Activated naive CD8-positive, alpha-beta T cell treated with anti-CD3 and anti-CD28 coated beads, Interleukin-2, amount 50 U/mL, for 16 hours (primary cell): ENCODE data around the gene HSPB8.

ENCODE experiments used
- DNase-seq: peaks from one replicate; pipeline ENCODE4 v3.0.0-alpha.2; 2020; ENCODE audit warnings: low read depth, low spot score

HSPB8 gene, protein sequence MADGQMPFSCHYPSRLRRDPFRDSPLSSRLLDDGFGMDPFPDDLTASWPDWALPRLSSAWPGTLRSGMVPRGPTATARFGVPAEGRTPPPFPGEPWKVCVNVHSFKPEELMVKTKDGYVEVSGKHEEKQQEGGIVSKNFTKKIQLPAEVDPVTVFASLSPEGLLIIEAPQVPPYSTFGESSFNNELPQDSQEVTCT

DNA sequence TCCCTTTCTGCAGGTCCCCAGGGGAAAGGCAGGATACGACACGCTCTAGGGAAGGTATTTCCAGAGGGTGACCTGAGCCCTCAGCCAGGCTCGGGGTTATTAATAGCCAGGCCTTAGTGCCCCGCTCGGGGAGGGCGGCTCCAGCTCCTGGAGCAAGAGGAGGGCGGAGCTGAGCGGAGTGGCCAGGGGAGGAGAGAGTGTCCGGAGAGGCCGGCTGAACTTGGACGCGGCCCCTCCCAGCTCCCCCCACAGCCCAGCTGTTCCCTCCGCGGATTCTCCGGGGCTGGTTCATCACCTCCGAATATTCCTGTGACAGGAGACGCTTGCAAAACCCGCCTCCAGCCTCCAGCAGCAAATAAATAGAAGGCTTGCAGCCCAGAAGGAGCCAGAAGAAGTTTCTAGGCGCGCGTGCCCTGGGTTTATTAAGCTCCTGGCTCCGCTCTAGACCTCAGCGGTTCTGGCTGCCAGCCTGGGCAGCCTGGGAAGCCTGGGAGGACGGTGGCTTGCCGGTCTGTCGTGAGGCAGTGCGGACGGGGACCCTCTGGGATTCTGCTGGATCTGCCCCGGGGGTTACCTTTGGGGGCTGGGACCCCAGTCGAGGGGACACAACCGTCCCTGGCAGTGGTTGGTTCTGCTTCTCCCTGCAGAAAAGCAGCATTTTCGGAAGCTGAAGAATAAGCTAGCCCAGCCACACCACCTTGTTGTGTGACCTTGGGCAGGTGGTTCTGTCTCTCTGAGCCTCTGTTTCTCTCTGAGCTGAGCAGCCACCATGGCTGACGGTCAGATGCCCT is at the start of gene HSPB8:
Gene HSPB8 (plus strand): TSS at position 388 of the 791 bp plus-strand sequence. CDS start 382 bp downstream, at position 770.
- no peak for DNase-seq

DNA sequence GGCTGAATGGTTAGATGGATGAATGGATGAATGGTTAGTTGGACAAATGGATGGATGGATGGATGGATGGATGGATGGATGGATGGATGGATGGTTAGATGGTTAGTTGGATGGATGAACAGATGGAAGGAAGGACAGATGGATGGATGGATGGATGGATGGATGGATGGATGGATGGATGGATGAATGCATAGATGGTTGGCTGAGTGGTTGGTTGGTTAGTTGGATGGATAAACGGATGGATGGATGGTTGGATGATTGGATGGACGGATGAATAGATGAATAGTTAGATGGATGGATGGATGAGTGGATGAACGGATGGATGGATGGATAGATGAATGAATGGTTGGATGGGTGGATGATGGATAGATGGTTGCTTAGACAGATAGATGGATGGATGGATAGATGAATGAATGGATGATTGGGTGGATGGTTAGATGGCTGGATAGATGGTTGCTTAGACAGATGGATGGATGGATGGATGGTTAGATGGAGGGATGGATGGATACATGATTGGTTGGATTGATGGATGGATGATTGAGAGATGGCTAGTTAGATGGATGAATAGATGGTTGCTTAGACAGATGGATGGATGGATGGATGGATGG is 48.8 kb upstream of the HSPB8 start:
- no peak for DNase-seq

DNA sequence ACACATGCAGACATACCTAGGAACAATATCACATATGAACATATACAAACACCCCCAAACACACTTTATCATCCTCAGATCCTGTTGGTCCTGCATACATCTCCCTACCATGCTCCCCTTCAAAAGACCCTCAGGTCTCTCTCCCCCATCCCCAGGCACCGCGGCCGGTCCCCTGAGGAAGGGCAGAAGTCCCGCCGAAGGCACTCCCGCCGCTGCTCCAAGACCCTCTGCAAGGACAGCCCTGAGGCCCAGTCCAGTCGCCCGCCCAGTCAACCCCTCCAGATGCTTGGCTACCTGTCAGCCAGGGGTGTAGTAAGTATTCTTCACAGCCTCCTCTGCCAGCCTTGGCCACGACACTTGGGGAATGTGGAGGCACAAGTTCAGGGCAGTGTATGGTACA is 48.2 kb upstream of the HSPB8 start:
- DNase-seq: no peak

DNA sequence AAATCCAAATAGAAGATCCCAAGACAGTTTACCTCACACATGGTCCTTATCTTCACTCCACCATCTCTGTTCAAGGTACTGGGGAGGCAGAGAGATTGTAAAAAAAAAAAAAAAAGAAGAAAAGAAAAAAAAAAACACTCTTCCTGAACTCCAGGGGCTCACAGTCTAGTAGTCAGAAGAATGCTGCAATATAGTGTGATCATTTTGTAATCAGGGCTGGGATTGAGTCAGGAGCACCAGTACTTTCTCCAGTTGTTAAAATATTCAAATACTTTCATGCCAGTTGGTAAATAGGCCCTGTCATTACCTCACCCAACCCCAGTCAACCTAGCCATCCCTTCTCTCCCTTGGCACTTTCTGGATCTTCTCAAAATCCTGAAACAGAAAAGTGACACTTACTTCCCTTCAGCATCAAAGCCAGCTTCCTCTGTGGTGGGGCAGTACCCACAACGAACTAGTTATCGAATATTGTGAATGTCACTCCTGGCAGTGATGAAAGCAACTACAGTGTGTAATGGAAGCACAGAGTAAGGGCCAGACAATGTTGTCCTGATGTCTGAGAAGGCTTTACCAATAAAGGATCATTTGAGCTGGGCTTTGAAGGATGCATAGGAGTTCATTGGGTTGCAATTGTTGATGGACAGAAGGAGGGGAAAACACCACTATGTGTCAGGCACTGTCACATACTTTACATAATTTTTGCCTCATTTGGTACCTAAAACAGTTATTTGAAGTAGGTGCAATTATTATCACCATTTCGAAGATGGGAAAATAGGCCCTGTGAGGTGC is 44.3 kb upstream of the HSPB8 start:
- no peak for DNase-seq

DNA sequence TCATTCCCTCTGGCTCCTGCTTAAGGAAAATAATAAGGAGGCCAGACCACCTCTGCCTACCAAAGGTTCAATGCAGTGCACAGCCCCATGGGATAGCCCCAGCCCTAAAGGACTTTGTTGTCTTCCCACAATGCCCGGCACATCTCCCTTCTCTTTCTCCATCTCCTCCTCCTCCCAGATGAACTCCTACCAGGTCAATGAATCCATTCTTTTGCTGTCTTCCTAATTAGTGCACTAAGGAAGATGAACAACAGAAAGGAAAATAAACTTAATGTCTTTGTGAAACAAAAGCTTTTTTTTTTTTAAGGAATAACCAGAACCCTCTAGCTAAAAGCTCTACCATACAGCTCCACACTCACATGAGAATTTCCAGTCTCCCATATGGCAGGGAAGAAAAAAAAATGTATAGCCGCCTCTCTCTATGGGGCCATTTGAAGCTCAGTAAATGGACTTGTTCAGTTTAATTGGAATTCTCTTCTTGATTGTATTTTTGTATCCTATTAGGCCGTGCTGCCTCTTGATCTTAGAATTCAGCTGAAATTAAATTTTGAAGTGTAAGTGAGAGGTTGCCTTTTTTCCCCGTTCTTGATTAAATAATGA is 41.8 kb upstream of the HSPB8 start:
- DNase-seq: no peak

DNA sequence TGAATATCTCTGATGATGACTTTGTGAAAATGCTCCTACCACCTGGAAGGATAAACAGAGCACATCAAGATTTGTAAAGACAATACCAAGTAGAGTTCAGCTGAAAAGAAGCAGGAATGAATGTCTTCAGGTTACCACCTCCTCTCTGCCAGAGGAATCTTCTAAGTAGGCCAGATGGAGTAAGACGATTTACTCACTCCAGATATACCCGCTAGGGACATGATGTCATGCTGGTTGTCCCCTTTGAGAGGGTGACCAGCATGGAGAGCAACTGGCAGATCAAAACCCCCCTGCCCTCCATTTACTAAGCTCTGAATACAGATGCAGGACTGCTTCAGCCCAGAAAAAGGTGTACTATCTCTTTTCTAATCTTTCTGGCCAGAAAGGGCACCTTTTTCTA is 39.3 kb upstream of the HSPB8 start:
- no peak for DNase-seq

DNA sequence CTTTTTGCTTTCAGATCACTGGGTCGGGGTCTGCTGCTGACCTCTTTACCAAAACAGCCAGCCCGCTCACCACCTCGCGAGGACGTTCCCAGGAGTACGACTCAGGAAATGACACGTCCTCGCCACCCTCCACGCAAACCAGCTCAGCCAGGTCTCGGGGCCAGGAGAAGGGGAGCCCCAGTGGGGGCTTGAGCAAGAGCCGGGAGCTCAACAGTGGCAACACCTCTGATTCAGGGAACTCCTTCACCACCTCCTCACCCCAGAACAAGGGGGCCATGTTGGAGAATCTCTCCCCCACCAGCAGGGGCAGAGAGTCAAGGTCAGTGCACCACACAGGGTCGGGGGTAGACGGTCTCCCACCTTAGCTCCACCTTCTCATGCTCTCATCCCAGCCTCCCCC is 33.4 kb upstream of the HSPB8 start:
- no peak for DNase-seq

DNA sequence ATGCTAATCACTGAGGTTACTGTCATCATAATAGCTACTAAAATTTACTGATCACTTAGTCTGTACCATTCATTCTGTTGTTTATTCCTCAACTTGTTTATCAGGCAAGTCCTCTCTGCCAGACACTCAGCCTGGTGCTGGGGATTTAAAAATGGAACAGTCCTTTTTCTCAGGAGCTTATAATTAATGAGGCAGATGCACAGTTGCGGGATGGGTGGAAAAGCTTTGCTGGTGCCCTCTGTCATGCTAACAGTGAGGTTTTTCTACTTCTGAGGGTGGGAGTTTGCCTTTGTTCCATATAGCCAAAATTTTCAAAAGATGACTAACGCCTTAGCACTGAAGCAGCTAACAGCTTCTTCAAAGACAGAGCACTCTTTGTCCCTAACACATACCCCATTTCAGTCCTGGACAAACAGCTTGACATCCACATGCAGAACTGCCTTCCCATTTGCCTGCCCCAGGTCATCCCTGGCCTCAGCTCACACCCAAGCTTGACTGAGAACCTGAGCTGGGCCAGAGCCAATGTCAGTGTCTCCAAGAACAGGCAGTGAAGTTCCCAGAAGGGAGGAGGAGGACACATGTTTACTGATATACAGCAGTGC is 30.8 kb upstream of the HSPB8 start:
- no peak for DNase-seq

DNA sequence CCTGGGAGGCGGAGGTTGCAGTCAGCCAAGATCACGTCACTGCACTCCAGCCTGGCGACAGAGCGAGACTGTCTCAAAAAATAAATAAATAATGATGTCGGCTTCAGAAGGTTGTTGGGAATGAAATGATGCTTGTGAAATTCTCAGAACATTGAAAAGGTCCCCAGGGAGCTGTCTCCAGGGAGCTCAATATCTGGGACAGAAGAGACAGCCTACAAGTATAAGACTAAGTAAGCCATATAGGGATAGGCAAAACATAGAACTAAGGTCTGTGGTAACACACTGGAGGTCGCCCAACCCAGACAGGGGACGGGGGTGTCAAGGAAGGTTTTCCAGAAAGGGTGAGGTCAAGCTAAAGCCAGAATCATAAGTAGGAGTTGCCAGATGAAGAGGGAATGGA is 29.5 kb upstream of the HSPB8 start:
- no peak for DNase-seq

DNA sequence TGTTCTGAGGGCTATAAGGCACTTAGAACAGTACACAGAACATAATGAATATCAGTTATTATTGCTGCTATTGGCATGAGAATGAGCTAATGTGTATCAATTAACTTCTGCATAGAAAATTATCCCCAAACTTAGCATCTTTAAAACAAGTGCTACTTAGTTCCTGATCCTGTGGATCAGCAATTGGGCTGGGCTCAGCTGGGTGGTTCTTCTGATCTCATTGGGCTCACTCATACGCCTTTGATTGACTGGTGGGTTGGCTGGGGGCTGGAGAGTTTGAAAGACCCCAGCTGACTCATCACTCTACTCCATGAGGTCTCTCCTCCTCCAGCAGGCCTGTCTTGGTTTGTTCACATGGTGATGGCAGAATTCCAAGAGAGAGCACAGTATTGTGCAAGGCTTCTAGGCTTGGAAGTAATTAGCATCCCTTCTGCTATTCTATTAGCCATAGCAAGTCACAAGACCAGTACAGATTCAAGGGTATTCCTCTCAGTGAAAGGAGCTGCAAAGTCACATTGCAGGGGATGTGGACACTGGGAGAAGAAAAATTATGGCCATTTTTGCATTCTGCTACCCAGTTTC is 27.2 kb upstream of the HSPB8 start:
- DNase-seq: no peak

DNA sequence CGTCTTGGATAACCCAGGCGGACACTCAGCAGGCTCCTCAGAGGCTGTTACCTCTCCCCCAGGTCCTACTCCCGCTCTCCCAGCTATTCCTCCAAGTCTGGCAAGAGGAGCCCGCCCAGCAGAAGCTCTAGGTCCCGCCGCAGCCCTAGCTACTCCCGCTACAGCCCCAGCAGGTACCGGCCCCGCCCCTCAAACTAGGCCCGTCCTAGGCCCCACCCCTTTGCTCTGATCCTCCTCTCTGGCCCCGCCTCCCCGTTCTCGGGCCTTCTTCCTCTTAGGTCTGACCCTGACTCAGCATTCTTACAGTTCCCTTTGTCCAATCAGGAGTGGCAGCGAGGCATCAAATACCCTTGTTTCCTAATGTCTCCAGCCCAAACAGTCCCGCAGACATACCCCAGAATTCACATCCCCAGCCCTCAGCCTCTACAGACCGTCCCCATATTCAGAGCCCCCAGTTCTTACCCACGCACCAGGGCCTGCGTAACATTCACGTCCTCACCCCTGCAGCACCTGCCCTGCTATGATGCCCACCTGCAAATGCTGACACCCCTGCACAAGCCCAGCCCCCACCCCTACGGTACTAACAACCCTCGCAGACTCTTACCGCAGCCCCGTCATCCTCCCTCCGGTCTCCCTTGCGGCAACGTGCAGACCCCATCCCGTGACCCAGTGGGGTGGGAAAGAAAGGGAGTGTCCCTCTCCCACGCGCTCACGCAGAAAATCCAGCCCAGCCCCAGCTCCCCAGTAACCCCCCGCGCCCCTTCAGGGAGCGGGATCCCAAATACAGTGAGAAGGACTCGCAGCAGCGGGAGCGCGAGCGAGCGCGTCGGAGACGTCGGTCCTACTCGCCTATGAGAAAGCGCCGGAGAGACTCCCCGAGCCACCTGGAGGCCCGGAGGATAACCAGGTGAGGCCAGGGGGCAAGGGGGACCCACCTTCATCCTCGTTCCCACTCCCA is 25.0 kb upstream of the HSPB8 start:
- no peak for DNase-seq

DNA sequence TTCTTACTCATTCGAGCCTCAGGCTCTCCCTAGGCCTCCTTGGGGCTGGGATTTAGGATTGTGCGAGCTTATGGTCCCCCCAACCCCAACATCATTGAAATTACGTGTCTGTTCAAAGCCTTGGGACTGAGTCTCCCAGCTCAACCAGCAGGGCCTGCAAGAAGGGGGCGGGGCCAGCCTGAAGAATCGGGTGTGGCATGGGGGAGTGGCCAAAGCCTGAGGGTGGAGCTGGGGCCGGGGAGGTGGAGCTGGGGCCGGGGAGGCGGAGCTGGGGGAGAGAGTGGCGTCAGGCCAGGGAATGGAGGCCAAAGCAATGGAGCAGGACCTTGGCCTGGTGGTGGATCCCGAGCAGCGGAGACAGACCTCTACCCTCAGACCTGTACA is 24.3 kb upstream of the HSPB8 start:
- no peak for DNase-seq

DNA sequence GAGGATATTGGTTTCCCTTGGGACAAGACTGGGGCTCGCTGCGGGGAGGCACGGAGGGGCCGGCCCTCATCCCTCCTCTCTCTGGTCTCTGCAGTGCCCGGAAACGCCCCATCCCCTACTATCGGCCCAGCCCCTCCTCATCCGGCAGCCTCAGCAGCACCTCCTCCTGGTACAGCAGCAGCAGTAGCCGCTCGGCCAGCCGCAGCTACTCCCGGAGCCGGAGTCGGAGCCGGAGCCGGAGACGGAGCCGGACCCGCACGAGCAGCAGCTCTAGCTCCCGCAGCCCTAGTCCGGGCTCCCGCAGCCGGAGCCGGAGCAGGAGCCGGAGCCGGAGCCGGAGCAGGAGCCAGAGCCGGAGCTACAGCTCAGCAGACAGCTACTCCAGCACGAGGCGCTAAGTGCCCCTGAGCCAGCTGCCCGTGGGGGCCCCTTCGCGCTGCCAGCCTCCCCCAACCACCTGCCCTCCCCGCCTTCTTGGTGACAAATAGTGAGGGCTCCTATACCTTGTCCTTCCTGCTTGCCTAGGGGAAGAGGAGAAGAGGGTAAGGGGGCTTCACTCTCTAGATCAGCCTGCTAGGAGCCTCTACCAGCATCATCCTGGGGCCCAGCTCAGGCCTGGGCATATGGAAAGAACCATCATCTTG is 22.2 kb upstream of the HSPB8 start:
- DNase-seq: no peak

DNA sequence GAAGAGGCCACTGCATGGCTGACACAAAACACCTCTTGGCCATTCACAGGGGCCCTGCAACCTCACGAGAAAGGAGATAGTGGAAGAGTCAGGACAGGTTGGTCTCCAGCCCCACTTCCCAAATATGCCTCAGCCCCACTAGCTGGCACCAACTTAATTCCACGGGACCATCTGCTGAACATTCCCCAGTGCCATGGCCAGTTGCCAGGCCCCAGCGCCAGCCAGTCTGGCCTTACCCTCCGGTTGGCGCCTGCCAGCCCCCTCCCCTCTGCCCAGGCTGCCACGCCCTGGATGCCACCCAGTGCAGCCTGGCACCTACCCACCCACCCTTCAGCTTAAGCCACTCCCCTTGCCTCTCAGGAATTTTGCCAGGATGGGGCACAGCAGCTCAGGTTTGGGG is 21.2 kb upstream of the HSPB8 start:
- DNase-seq: no peak

DNA sequence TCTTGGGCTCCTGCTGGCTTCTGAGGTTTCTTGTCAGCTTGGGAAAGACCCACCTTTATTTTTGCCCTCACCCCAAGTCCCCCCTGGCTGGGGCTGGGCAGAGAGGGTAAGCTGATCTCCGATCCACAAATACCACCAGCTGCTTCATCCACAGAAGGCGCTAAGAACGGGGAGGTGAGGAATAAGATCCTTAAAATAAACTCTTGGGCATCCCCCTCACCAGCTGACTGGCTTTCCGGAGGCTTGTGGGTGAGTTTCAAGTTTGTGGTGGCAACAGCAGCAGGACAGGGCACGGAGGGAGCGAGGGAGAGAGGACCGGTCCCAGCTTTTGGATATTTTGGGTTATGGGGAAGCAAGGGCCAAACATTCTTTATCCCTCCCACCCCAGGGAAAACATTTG is 20.8 kb upstream of the HSPB8 start:
- no peak for DNase-seq

DNA sequence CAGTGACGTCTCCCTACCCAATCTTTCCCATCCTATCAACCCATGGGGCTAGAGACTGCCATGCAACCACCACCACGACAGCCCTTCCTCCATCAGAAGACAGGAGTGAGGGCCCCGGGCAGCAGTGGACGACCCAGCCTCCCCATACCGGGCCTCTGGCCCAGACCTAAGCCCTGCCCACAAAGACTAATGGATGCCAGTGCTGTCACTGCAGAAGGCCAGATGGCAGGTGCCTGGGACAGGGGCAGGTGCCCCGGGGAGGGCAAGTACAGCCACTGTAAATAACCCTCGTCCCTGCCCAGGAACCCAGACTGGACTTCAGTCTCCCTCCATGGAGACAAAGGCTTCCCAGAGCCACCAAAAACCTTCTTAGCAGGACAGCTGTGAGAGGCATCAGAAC is 20.3 kb upstream of the HSPB8 start:
- no peak for DNase-seq

DNA sequence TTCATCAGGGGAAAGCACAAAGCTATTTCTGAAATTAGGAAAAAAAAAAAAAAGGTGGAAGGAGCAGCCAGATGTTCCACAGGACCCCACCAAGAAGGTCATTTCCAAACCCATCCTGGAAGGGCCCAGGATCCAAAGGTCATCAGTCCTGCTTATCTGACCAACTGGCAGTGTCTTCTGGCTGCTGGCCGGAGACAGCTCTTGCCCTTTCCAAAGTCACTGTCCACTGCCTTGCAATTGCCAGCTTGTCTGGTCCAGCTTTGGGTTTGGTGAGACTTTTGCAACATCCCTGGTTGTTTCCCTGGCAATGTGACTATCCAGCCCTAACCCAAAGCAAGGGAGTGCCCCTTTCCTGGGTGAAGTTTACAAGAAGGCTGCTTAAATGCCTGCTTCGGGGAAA is 18.9 kb upstream of the HSPB8 start:
- DNase-seq: no peak

DNA sequence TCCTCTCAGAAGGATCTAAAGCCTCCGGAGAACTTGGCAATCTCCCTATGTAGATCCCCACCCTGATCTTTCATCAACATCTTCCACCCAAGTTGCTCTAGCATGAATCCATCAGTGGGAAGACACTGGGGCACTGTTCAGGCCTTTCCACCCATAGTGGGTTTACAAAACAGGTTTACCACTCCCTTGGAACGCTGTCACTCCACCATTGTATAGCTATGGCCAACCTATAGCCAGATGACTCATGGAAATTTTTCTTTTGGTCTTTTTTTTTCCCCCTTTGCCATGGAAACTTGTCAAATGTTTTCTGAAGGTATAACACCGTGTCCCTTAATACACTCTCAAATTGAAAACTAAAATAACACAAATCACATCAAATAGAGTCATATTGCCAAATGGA is 10.8 kb upstream of the HSPB8 start:
- DNase-seq: no peak

DNA sequence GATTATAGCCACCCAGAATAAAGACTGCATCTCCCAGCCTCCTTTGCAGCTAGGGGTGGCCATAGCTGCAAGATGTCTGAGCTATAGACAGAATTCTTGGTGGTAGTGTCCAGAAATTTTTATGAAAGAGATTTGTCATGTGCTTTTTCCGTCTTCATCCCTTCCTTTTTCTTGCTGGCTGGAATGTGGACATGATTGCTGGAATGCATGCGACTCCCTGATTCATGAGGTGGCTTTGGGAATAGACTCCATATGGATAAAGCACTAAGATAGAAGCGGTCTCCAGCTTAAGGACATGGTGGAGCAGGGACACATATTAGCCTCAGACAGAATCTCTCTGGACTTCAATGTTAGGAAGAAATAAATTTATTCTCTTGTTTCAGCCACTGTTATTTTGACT is 10.0 kb upstream of the HSPB8 start:
- no peak for DNase-seq

DNA sequence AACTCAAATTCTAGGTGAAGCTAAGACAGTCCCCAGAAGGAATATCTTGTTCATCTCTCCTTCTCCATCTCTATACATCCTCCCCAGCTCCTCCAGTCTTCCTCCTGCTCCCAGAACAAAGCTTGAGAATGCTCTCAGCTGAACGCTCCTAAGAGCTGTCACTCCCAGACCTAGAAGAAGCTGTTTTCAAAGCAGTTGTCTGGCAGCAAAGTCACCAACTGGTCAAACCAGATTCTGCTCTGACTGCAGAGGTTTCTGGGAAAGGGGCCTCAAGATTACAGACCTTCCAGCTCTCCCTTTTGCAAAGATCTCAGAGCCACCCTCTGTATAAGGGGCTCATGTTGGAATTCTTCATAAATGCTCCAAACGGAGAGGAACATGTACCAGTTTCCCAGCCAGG is 9.6 kb upstream of the HSPB8 start:
- no peak for DNase-seq
